HG02678 (cell line): ENCODE measurements around the gene LGALSL.

Experiments
- ATAC-seq: cut with Tn5 transposase; IDR thresholded peaks from one replicate; pipeline ENCODE4 v1.9.1; 2021; ENCODE audit warnings: mild to moderate bottlenecking, moderate library complexity; ENCODE audit not compliant: unreplicated experiment

LGALSL gene

GRCh38 chr2:64492272-64492671, 38.3 kb downstream of the LGALSL start:
- ATAC-seq: no peak

DNA sequence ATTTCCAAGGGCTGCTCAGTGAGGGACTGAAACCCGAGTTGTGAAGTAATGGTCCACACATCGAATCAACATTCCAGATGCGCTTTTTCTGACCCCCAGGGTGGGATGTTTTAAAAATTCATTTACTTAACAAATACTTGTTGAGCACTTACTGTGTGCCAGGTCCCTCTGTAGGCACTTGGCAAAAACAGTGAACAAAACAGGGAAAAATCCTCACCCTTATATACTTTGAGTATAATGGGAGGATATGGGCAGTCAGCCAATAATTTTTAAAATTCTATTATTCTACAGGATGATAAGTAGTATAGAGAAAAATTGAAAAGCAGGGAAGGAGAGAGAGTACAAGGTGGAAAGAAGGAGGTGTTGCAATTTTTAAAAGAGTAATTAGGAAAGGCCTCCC, 38.9 kb downstream of the LGALSL start:
- ATAC-seq: no peak

GRCh38 chr2:64493788-64494187, 39.8 kb downstream of the LGALSL start:
- no peak for ATAC-seq

- no peak for ATAC-seq
Measured at GRCh38 chr2:64498438-64498837, 44.5 kb downstream of the LGALSL start.

GRCh38 chr2:64500549-64500948, 46.6 kb downstream of the LGALSL start:
- no peak for ATAC-seq

GRCh38 chr2:64501946-64502345, 48.0 kb downstream of the LGALSL start:
- no peak for ATAC-seq

- ATAC-seq: no peak
Measured at GRCh38 chr2:64502860-64503259, 48.9 kb downstream of the LGALSL start.

DNA sequence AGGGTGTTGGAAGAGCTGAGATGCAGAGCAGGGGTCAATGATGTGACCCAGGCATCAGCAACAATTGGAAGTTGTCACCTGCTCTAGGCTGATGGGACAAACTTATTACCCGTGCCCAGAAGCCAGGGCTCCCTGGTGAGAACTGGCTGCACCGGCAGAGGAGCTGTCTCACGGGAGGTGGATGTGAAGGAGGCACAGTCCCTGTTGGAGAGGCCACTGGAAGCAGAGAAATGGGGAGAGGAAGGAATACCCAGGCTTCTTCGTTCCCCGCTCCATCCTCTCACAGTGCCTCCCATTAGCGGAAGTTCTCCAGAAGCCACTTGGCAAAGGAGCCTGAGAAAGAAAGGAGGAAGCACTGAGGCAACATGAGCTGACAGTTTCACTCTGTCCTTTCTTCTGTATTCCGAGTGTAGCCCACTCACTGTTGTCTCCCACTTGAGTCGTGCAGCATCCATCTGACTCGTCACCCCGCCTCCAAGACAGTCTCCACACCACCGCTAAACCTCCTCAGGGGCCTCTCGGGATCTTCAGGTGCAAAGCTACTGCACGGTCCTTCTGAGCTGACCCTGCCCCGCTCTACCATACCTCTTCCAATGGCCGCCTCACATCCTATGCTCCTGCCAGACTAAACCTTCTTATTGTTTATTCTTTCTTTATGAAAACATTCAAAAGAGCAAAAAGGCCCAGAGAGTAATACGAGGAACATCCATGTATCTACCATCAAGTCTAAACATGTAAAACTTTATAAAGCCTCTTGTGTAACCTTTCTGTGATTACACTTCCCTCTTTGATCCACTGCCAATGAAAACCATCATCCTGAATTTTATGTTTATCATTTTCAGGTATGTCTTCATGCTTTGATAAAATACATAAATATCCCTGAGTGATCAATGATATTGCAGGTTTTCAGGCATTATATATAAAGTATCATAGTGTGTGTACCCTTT, 51.1 kb downstream of the LGALSL start:
- ATAC-seq: no peak

DNA sequence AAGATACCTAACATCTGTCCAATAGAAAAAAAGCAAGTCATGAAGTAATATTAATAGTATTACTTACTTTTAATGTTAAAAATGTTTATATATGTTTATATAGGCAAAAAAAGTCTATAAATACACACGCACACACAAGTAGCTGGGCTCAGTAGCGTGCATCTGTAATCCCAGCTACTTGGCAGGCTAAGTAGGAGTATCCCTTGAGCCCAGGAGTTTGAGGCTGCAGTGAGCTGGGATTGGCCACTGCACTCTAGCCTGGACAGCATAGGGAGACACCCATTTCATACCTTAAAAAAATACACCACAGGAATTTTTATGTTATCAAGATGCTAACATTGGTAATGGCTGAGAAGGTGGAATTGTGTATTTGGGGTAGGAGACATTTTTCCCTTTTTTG, 52.7 kb downstream of the LGALSL start:
- no peak for ATAC-seq
